HG02840 (cell line): Measurements from ENCODE around the gene PRH2.

ENCODE experiments used
- ATAC-seq: cut with Tn5 transposase; IDR thresholded peaks from one replicate; pipeline ENCODE4 v1.9.1; 2021; ENCODE audit warnings: mild to moderate bottlenecking, moderate library complexity, moderate number of reproducible peaks; ENCODE audit not compliant: unreplicated experiment, low FRiP score

PRH2 gene

GRCh38 chr12:10959804-10960203 lies 30.8 kb downstream of the PRH2 start:
- no peak for ATAC-seq

GRCh38 chr12:10960211-10960610 lies 31.2 kb downstream of the PRH2 start:
- ATAC-seq: no peak

GRCh38 chr12:10965476-10965875 lies 36.4 kb downstream of the PRH2 start:
- ATAC-seq: no peak

- ATAC-seq: no peak
Measured at GRCh38 chr12:10966314-10966713, 37.3 kb downstream of the PRH2 start.

GRCh38 chr12:10967409-10967808 lies 38.4 kb downstream of the PRH2 start:
- no peak for ATAC-seq

GRCh38 chr12:10968765-10969456 lies 39.9 kb downstream of the PRH2 start:
- no peak for ATAC-seq

GRCh38 chr12:10974965-10975364 lies 45.9 kb downstream of the PRH2 start:
- ATAC-seq: no peak

GRCh38 chr12:10982244-10982643 lies 53.2 kb downstream of the PRH2 start:
- ATAC-seq: no peak
